Measurements from ENCODE around the gene CLDN6. TPM values are rescaled to one million over a fixed set of nuclear protein-coding genes. Genes with fewer than 3 reads are reported as not detected.

The CLDN6 gene
- total RNA-seq, 1 donor from 2014 or later = not detected

DNA sequence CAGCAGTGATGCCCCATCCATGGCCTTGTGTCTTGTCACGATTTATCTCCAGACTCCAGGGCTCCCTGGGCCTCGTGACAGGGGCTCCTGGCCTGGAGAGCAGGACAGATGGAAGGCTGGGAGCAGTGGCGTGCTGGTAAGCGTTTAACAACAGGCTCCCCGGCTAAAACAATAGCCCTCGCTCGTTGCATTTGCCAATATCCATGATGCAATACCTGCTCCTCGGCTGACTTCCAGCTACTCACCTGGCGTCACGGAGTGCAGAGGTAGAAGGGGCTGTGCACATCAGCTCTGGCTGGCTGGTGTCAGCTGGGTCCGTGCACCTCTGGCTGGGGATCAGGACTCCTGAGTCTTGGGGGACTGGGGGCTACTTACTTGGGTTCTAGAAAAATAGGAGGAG is 20.3 kb upstream of the CLDN6 start:
- Histone ChIP-seq H3K27me3 (ENCODE audit: low read depth) (peaks cover 83% of the 10 kb centered on the region), H3K27ac (no peak overlapping the region), H3K9me3 (no peaks in the 10 kb centered on the region), H3K4me3 (no peak overlapping the region), H3K36me3 (no peaks in the 10 kb centered on the region), H3K4me1 (peaks cover 11% of the 10 kb centered on the region)
- DNase-seq (no peak), ATAC-seq (peak in 1 of 2 donors; percentile 48)
- intact Hi-C loops (cut with DNase I) = no loop called here
- TF ChIP-seq, protein P1, sequence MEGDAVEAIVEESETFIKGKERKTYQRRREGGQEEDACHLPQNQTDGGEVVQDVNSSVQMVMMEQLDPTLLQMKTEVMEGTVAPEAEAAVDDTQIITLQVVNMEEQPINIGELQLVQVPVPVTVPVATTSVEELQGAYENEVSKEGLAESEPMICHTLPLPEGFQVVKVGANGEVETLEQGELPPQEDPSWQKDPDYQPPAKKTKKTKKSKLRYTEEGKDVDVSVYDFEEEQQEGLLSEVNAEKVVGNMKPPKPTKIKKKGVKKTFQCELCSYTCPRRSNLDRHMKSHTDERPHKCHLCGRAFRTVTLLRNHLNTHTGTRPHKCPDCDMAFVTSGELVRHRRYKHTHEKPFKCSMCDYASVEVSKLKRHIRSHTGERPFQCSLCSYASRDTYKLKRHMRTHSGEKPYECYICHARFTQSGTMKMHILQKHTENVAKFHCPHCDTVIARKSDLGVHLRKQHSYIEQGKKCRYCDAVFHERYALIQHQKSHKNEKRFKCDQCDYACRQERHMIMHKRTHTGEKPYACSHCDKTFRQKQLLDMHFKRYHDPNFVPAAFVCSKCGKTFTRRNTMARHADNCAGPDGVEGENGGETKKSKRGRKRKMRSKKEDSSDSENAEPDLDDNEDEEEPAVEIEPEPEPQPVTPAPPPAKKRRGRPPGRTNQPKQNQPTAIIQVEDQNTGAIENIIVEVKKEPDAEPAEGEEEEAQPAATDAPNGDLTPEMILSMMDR (IDR thresholded peaks at IDR 0.05) = no peak

DNA sequence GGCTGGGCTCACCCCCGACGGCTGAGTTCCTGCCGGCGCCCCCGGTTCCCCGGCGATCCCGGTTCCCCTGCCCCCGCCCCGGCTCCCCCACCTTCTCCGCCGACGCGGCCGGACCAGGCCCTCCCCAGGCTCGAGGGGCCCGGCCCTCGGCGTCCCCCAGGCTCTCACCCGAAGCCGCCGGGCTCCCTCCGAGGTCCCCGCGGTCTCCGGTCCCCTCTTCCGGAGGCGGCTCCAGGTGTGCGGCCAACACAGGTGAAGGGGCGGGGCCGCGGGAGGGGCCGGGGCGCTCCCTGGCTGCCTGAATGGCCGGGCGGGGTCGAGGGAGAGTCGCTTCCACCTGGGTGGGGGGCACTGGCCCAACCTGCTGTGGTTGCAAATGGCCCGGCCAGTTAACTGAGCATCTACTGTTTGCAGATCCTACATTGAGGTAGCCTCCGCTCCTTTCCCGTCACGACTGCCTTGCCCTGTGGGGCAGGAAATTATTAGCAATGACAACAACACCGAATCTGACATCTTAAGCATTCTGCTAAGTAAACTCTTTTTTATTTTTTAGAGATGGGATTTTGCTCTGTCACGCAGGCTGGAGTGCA is 18.8 kb upstream of the CLDN6 start, which contains the start of gene BICDL2:
BICDL2 (minus strand) TSS at position 219 of the 590 bp plus-strand sequence. CDS start 1,448 bp downstream, outside the sequence.
- TF ChIP-seq, protein P1 (IDR thresholded peaks at IDR 0.05) = no peak
- peaks cover 89% of the 10 kb centered on the region for H3K27me3 ChIP-seq (ENCODE audit: low read depth)

DNA sequence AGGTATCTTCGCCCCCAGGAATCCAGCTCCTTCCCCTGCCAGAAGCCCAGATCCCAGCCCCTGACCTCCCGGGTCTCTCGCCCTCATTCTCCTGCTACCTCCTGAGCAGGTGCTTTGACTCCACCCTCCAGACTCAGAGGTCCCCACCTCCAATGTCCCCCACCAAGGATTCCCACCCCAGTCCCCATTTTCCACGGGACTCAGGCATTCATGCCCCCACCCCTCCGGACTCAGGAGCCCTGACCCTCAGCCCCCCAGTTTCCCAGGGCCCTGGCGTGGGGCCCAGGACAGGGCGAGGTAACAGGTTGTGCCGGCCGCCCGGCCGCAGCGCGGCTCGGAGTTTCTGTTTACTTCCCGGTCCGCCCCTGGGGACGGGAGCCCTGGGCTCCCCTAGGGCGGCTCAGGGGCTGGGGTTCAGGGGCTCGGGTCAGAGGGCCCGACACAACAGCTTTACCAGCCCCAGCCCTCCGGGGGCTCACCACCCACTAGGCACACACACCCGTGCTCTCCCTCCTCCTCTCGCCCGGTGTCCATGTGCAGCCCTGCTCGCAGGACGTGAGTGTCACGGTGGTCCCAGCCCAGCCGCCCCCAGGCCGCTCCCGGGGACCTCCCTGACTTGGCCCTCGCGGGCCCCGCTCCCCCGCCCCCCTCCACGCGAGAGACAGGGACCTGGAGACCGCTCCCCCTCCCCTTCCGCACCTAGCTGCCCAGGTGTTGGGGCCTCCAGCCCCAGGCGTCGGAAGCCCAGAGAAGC is 18.2 kb upstream of the CLDN6 start:
- peaks cover 89% of the 10 kb centered on the region for H3K27me3 ChIP-seq (ENCODE audit: low read depth)
- peak overlapping the region; percentile 60 for H3K27ac ChIP-seq
- intact Hi-C loops (cut with DNase I) = no loop called here
- peaks cover 11% of the 10 kb centered on the region for H3K4me1 ChIP-seq
- H3K36me3 ChIP-seq = no peaks in the 10 kb centered on the region
- peak overlapping the region; percentile 48 for H3K4me3 ChIP-seq
- peak; percentile 71 for DNase-seq
- TF ChIP-seq, protein P1 (IDR thresholded peaks at IDR 0.05) = no peak
- peak; percentile 61 to 72 for ATAC-seq
- H3K9me3 ChIP-seq = no peaks in the 10 kb centered on the region

More for the DNA sequence above, 18.8 kb upstream of the CLDN6 start, which contains the start of gene BICDL2:
- Histone ChIP-seq H3K36me3 (no peaks in the 10 kb centered on the region), H3K9me3 (no peaks in the 10 kb centered on the region), H3K4me3 (peak within 1 kb of the TSS; percentile 48), H3K27ac (peak within 1 kb of the TSS; percentile 60), H3K4me1 (peaks cover 11% of the 10 kb centered on the region)
- intact Hi-C loops (cut with DNase I) = no loop called here
- ATAC-seq (peak; percentile 79 to 80), DNase-seq (peak; percentile 78)

DNA sequence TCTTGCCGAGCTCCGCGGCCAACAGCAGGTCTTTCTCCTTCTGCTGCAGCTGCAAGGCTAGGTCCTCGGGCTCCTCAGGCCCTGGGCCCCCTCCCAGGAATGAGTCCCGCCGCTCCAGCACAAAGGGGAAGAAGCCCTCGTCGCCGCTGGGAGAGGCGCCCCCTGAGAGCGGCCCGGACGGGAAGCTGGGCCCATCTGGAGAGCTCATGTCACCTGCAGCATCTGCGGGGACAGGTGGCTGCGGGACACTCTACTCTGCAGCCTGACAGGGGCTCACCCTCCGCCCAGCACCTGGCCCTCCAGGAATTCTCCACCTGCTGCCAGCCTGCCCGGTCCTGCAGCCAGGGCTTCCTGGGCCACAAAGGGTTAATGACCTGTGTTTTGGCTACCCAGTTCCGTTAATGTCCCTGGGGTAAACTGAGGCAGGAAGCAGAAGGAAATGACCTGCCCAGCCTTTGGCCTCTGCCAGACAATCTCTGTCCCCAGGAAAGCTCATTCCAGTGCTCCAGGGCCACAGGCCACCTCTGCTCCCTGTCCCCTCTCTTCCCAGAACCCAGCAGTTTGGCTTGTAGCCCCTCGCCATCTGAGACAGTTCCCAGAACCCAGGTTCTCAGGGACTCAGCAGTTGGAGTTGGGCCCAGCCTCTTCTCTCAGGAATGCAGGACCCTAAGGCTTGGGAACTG is 17.4 kb upstream of the CLDN6 start:
- Histone ChIP-seq H3K4me1 (peaks cover 11% of the 10 kb centered on the region), H3K4me3 (peak overlapping the region; percentile 48), H3K36me3 (no peaks in the 10 kb centered on the region), H3K27me3 (ENCODE audit: low read depth) (peaks cover 89% of the 10 kb centered on the region), H3K9me3 (no peaks in the 10 kb centered on the region), H3K27ac (no peak overlapping the region)
- no peak for ATAC-seq
- no peak for DNase-seq
- TF ChIP-seq, protein P1 (IDR thresholded peaks at IDR 0.05) = no peak
- intact Hi-C loops (cut with DNase I) = no loop called here

DNA sequence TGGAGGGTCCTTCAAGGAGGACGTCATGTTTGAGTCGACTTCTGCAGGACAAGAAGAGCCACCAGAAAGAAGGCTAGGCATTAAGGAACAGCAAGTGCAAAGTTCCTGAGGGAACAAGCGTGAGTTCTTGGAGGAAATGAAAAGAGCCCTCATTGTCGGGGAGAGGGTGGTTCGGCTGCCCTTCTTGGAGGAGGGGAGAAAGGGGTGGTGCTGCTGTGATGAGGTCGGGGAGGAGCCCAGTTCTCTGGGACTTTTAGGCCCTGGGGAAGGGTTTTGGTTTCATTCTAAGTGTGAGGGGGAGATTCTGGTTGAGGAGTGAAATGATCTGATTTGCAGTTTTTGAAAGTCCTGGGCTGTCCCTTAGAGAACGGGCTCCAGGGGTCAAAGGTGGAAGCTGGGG is 14.6 kb upstream of the CLDN6 start:
- H3K4me1 ChIP-seq = peaks cover 30% of the 10 kb centered on the region
- no peak overlapping the region for H3K27ac ChIP-seq
- DNase-seq = no peak
- no peak overlapping the region for H3K4me3 ChIP-seq
- H3K9me3 ChIP-seq = no peaks in the 10 kb centered on the region
- intact Hi-C loops (cut with DNase I) = no loop called here
- TF ChIP-seq, protein P1 (IDR thresholded peaks at IDR 0.05) = no peak
- ATAC-seq = no peak
- H3K36me3 ChIP-seq = no peaks in the 10 kb centered on the region
- H3K27me3 ChIP-seq (ENCODE audit: low read depth) = peaks cover 85% of the 10 kb centered on the region
